ENCODE measurements around the gene ACADS. TPM values are rescaled to one million over a fixed set of nuclear protein-coding genes. Genes with fewer than 3 reads are reported as not detected.

ACADS gene
- total and polyA plus RNA-seq, 2 experiments from 2014 or later = 53.5 to 66.8 TPM

DNA sequence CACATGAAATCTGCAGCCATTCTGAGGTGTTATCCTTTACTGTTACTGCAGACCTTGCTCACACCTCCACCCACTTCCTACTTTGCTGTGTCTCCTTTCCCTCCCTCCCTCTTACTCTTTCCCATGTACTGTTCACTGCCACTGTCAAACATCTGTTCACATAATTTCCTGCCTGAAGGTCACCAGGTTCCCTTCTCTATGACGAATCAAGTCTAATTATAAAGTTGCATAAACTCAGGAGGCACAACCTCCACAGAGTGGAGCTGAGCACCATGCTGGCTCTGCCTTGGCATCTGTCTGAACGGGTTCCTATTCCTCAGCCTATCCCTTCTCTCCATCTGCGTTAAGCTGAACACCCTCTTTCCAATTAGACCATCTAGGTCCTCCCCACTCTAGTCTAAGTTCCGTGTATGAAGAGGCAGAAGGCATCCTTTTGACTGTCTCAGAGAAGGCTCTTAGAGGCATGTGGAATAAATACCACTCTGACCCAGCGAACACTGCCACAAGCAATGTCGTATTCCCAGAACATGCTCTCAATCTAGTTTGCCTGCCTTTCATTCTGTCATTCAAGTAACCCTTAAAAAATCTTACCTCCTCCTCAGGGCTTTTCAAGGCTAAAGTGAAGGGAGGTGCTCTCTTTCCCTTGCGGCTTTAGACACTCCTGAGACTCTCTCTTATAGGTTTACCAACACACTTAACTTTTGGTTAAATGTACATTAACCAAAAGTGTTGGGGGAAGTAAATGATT lies 48.7 kb downstream of the ACADS start:
- TF ChIP-seq EZH2 (IDR thresholded peaks at IDR 0.05; ENCODE audit: borderline replicate concordance) (no peak), EZH2phosphoT487 (IDR thresholded peaks at IDR 0.05; ENCODE audit: low read depth, severe bottlenecking, unreplicated experiment) (no peak)
- TF ChIP-seq, protein P1, sequence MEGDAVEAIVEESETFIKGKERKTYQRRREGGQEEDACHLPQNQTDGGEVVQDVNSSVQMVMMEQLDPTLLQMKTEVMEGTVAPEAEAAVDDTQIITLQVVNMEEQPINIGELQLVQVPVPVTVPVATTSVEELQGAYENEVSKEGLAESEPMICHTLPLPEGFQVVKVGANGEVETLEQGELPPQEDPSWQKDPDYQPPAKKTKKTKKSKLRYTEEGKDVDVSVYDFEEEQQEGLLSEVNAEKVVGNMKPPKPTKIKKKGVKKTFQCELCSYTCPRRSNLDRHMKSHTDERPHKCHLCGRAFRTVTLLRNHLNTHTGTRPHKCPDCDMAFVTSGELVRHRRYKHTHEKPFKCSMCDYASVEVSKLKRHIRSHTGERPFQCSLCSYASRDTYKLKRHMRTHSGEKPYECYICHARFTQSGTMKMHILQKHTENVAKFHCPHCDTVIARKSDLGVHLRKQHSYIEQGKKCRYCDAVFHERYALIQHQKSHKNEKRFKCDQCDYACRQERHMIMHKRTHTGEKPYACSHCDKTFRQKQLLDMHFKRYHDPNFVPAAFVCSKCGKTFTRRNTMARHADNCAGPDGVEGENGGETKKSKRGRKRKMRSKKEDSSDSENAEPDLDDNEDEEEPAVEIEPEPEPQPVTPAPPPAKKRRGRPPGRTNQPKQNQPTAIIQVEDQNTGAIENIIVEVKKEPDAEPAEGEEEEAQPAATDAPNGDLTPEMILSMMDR (IDR thresholded peaks at IDR 0.05; ENCODE audit: poor library complexity) = no peak
- Histone ChIP-seq H4K20me1 (ENCODE audit: insufficient read depth, poor library complexity, severe bottlenecking) (no peaks in the 10 kb centered on the region), H3K27ac (no peak overlapping the region), H3K79me2 (peaks cover 18% of the 10 kb centered on the region), H3K36me3 (replicated peaks; ENCODE audit: insufficient read depth, low read depth) (no peaks in the 10 kb centered on the region), H3K4me3 (no peak overlapping the region), H3K9me2 (replicated peaks; ENCODE audit: insufficient read depth) (no peaks in the 10 kb centered on the region), H3K4me2 (no peak overlapping the region), H3K9me3 (ENCODE audit: low read depth) (no peaks in the 10 kb centered on the region), H3K27me3 (no peaks in the 10 kb centered on the region), H2AFZ (no peak overlapping the region), H3K4me1 (ENCODE audit: insufficient read depth) (peaks cover 5% of the 10 kb centered on the region)
- no peak for DNase-seq (ENCODE audit: low spot score)
- 95% methylated on average over 7 of the region's 7 CpGs for WGBS (ENCODE audit: low lambda C conversion rate, missing lambda C conversion rate)

DNA sequence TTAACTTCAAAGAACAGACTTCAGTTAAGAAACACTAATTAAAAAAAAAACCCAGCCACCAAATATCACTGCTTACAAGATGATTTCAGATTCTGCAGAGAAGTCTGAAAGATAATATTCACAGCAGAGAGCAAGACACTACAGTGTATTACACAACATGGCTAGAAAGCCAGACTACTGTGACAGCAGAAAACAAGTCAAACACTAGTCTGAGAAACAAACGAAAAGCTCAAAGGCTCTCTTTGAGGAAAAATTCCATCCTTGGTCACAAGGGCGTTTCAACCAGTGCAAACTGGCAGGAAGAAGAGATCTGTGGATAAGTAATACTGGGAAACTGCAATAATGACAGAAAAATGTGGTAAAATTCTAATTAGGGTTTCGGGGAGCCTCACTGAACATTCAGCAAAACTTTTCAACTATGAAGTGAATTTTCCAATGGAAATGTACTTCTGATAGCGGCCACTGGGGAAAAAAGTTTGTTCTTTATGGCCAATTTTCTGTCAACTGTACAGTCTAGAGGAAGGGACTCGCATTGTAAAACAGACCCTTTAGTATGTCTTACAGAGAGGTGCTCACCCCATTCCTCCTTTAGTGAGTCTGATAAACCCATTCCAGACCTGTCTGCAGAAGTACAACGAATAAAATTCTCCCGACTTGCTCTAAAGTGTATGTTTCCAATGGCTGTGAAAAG lies 50.4 kb downstream of the ACADS start:
- TF ChIP-seq, protein P1 (IDR thresholded peaks at IDR 0.05; ENCODE audit: poor library complexity) = peak; percentile 3
- TF ChIP-seq EZH2phosphoT487 (IDR thresholded peaks at IDR 0.05; ENCODE audit: low read depth, severe bottlenecking, unreplicated experiment) = no peak
- H3K36me3 ChIP-seq (replicated peaks; ENCODE audit: insufficient read depth, low read depth) = no peaks in the 10 kb centered on the region
- no peaks in the 10 kb centered on the region for H3K9me3 ChIP-seq (ENCODE audit: low read depth)
- H3K27ac ChIP-seq = peak overlapping the region; percentile 49
- DNase-seq (ENCODE audit: low spot score) = no peak
- peaks cover 5% of the 10 kb centered on the region for H3K4me1 ChIP-seq (ENCODE audit: insufficient read depth)
- H3K9me2 ChIP-seq (replicated peaks; ENCODE audit: insufficient read depth) = no peaks in the 10 kb centered on the region
- no peak overlapping the region for H3K4me2 ChIP-seq
- H4K20me1 ChIP-seq (ENCODE audit: insufficient read depth, poor library complexity, severe bottlenecking) = no peaks in the 10 kb centered on the region
- no peak overlapping the region for H3K4me3 ChIP-seq
- no peak overlapping the region for H2AFZ ChIP-seq
- H3K79me2 ChIP-seq = peaks cover 18% of the 10 kb centered on the region
- no peaks in the 10 kb centered on the region for H3K27me3 ChIP-seq
- 80% methylated on average over 7 of the region's 7 CpGs for WGBS (ENCODE audit: low lambda C conversion rate, missing lambda C conversion rate)

DNA sequence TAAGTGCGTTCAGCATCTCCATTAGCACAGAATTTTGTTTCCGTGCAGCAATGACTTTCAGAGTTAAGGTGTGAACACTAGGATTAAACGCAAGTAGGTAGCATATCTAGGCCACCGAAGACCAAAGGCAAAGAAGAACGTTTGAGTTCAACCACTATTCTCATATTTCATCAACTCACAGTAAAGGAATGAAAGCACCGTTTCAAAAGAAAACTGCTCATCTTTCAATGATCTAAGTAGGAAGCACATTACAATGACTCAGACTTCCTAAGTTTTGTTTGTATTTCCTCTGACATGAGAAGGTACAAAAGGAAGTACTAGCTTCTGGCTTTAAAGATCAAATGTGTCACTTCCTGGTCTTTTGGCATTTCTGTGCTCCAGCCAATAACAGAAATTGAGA lies 57.6 kb downstream of the ACADS start:
- no peaks in the 10 kb centered on the region for H3K9me2 ChIP-seq (replicated peaks; ENCODE audit: insufficient read depth)
- no peak overlapping the region for H3K4me2 ChIP-seq
- H3K79me2 ChIP-seq = peaks cover 13% of the 10 kb centered on the region
- DNase-seq (ENCODE audit: low spot score) = no peak
- no peak overlapping the region for H2AFZ ChIP-seq
- H3K4me1 ChIP-seq (ENCODE audit: insufficient read depth) = no peaks in the 10 kb centered on the region
- no peaks in the 10 kb centered on the region for H3K27me3 ChIP-seq
- TF ChIP-seq, protein P1 (IDR thresholded peaks at IDR 0.05; ENCODE audit: poor library complexity) = no peak
- no peak for TF ChIP-seq EZH2 (IDR thresholded peaks at IDR 0.05; ENCODE audit: borderline replicate concordance)
- no peak for TF ChIP-seq EZH2phosphoT487 (IDR thresholded peaks at IDR 0.05; ENCODE audit: low read depth, severe bottlenecking, unreplicated experiment)
- no peaks in the 10 kb centered on the region for H3K36me3 ChIP-seq (replicated peaks; ENCODE audit: insufficient read depth, low read depth)
- no peaks in the 10 kb centered on the region for H3K9me3 ChIP-seq (ENCODE audit: low read depth)
- 79% methylated on average over 6 of the region's 6 CpGs for WGBS (ENCODE audit: low lambda C conversion rate, missing lambda C conversion rate)
- H3K4me3 ChIP-seq = no peak overlapping the region
- no peak overlapping the region for H3K27ac ChIP-seq
- no peaks in the 10 kb centered on the region for H4K20me1 ChIP-seq (ENCODE audit: insufficient read depth, poor library complexity, severe bottlenecking)

Measured in hepatocyte (in vitro differentiated cells).